GM10847 (cell line): Measurements from ENCODE around the gene MYL2.

Source experiments
- POLR2A ChIP-seq: IDR thresholded peaks from 2 replicates; pipeline ENCODE4 v1.6.1; 2011; ENCODE audit not compliant: insufficient read length; ENCODE audit errors: extremely low read depth

Gene MYL2, protein sequence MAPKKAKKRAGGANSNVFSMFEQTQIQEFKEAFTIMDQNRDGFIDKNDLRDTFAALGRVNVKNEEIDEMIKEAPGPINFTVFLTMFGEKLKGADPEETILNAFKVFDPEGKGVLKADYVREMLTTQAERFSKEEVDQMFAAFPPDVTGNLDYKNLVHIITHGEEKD

DNA sequence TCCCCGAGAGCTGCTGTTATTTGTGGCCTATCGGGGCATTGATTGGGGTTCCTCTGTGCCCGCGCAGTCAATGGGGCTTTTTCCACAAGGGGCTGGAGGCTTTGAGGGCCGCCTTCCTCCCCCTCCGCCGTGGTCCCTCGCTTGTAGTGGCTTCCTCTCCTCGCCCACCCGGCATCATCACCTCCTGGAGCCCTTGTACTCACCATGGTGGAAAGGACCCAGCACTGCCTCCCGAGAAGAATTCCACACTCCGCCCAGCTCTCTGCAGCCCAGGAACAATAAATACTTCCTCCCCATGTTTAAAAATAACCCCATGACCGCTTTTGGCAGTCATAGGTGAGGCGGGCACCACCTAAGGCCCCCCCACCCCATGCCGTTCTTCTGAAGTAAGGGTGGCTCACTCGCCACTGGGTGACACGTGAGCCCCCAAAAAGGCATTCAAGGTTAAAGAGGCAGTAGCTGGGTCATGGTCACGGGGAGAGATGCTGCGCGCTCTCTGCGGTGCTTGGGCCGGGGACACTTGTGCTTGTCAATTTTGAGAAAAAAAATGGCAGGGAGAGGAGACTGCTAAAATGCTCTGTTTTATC lies at the start of gene MYL2:
Gene MYL2 (minus strand): TSS at position 256 of the 587 bp plus-strand sequence. CDS start 50 bp downstream, at position 206.
- no peak for TF ChIP-seq POLR2A

DNA sequence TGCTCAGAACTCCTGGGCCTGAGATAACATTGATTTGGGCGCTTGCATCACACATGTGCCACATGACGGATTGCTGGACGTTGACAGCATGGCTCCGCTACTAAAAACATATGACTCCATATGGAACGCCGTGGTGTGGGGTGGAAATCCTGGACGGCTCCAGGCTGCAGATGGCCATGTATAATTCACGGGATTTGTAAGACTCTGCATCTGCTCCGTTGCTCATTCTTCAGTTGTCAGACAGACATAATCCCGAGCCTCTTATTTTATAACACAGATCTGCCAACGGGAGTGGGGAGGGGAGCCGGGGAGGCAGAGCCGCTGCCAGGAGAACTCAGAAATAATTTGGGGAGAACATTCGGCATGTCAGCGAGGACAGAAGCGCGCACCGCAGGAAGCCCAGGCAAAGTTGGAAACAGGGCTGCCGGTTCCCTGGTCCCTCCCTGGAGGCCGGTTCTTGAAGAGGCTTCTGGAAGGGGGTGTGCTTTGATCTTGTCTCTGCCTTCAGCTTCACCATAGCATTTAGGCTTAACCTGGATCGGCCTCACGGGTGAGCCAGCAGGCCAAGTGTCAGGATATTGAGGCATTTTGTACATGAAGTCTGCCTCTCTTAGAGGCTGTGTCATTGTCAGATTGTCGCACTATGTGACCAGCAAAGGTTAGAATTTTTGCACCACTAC lies 45.8 kb upstream of the MYL2 start:
- no peak for TF ChIP-seq POLR2A

DNA sequence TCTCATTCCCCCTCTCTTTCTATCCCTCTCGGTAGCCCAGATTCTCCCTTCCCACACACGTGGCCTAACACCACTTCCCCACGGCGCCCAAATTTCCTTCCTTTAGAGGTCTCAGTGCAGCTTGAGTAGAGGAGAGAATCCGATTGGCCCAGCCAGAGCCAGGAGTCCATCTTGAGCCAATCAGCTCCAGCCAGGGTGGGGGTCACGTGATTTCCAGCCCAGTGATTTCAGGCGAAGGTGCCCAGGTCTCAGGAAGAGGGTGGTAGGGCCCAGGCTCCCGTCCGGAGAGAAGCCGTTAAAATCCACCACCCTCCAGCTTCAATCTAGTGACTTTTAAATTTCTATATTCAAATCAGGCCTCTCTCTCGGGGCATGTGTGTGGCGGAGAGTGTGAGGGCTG lies 45.2 kb upstream of the MYL2 start:
- no peak for TF ChIP-seq POLR2A

DNA sequence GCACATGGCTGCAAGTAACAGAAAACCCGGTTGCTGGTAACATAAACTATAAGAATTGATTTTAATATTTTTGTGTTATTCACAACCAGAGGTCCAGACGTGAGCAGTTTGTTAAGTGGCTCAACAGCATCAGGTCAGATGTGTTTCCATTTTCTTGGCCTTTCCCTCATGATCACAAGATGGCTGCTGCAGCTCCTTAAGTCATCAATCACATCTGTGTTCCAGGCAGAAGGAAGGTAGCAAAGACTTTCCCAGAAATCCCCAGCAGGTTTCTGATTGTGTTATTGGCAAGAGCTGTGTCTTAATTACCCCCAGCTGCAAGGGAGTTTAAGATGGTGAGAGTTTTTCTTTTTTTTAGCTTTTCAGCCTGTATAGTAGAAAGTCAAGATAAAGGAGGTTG lies 40.4 kb upstream of the MYL2 start:
- no peak for TF ChIP-seq POLR2A

DNA sequence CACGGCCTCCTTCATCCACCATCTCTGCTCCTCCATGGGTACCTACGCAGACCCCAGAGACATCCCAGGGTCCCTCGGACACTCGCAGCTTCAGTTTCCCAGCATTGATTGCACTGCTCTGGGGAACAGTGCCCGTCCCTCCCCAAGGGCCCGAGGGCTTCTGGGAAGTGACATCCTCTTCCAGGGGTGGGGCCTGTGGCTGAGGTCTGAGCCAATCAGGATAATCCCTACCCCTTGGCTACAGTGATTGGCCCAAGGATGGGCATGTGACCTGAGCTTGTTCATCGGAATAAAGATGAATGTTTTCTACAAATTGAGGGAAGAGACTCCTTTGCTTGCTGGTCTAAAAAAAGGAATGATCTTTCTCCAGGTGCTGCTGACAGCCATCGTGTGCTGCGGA lies 37.3 kb upstream of the MYL2 start:
- TF ChIP-seq POLR2A, result no peak

DNA sequence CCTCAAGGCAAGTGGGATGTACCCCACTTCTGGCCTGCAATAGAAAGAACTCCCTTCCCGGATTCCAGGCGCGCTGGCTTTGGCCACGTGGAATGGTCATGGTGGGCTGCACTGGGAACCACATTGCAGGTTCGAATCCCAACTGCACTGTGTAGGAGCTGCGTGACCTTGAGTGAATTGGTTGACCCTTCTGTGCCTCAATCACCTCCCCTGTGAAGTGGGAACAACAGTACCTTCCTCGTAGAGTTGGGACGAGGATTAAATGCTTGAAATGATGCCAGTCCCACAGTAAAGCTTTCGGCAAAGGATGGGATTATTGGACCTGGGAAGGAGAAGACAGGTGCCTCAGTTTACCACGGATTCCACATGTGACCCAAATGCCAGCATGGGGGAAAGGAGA lies 36.8 kb upstream of the MYL2 start:
- no peak for TF ChIP-seq POLR2A

DNA sequence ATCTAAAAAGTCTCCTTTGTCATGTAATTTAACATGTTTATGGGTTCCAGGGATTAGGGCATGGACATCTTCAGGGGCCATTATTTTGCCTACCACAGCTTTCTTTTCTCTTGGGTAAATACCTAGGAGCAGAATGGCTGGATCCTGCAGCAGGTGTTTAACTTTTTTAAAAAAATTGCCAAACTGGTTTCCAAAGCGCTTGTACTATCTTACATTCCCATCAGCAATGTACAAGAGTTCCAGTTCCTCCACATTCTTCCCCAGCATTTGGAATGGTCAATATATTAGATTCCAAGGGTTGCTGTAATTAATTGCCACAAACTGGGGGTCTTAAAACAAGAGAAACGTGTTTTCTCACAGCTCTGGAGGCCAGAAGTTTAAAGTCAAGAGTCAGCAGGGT lies 27.7 kb upstream of the MYL2 start:
- TF ChIP-seq POLR2A, result no peak

DNA sequence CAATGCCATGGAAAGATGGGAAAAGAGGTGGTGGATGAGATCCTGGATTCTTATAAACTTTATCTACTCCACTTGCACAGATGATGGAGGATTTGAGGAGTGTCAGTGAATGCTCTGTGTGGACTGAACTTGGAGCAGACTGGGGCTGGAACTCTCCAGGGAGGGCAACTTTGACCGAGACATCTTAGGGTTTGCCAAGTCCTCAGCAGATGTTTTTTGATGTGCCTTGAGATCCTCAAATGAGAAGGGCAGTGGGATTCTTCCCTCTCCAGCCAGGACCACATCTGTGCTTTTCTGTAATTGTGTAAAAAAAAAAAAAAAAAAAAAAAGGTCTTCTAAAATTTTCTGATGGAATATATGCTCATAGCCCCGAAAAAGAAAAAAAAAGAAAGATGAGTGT lies 23.0 kb upstream of the MYL2 start:
- no peak for TF ChIP-seq POLR2A

DNA sequence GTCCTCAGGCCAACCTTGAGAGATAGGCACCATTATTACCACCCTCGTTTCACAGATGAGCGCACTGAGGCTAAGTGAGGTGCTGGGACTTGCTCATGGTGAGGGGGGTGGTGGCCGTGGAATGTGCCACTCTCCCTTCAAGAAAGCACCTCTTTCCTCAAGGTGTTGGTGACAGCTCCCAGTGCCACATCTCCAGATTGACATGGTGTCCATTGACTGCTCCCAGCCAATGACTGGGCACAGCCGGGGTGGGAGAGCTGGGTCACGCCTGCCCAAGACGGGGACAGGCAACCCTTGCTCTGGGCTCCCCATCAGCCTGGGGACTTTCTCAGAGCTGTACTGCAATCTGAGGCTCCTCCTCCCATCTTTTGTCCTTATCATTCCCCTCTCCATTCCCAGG lies 21.0 kb upstream of the MYL2 start:
- TF ChIP-seq POLR2A, result no peak

DNA sequence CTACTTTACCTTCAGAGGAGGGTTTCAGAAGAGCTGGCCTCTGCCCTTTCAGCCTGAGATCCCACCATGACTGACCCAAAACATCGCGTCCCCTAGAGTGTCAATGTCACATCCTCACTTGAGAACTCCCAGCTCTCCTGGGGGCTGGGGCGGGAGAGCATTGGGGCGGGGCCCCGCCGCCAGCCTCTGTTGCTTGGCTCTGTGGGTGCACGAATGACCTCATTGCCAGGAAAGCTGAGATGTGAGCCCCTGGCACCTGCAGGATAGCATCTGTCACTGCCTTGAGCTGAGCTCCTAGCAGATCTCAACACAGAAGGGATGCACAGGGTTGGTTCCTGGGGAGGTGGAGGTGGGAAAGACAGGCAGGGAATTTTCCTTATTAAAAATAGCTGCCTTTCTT lies 20.6 kb upstream of the MYL2 start:
- no peak for TF ChIP-seq POLR2A

DNA sequence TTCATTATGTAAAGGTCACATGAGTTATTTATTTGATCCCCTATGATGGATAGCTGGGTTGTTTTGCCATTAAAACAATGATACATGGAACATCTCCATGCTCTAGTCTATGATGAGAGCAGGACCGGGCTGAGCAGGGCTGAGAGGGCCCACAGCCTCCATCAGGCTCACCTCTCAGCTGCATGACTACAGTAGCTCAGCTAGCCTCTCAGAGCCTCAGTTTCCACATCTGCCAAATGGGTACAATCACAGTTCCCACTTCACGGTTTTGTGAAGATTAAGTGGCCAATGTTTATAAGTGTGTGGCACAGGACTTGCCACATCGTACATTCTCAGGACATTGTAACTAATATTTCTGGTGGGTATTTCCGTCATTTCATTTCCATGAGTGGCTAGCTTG lies 19.9 kb upstream of the MYL2 start:
- no peak for TF ChIP-seq POLR2A

DNA sequence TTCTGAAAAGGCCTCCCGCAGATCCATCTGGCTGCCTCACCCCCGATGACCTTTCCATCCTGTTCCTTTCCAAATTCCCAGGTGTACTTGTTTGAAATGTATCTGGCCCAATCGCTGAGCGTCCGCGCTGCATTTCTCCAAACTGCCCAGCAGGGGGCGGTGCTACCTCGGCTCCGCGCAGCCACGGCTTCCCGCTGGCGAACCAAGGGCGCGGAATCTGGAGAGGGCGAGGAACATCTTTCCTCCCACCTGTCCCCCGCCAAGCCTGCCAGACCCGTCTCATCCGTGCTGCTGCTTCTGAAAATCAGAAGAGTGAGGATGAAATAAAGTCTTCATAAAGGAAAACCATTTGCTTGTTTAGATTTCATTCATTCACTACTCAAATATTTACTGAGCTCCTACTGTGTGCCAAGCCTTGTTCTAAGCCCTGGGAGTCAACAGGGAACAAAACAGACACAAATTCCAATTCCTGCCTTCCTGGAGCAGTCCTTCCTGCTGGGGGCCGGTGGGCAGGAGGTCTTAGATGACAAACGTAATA lies 16.8 kb upstream of the MYL2 start:
- no peak for TF ChIP-seq POLR2A

DNA sequence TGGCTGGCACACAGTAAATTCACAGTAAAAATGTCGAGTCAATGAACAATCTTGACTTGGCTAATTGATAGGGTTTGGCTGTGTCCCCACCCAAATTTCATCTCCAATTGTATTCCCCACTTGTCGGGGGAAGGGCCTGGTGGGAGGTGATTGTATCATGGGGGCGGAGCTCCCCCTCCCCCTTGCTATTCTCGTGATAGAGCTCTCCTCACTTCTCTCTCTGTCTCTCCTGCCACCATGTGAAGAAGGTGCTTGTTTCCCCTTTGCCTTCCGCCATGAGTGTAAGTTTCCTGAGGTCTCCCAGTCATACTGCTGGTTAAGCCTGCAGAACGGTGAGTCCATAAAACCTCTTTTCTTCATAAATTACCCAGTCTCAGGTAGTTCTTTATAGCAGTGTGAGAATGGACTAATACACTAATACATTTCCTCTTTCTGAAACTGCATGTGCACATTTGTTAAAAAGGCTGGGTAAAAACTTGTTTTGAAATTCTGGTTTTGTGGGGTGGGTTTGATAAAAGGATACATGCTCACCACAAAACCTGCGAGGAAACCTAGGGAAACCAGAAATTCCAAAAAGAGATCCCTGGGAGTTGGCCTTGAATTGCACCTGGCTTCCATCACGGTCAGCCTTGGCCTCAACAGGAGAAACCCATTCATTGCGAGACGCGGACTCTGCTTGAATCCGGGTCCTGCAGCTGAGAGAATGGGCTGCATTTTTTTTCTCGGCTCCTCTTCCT lies 16.2 kb upstream of the MYL2 start:
- no peak for TF ChIP-seq POLR2A

DNA sequence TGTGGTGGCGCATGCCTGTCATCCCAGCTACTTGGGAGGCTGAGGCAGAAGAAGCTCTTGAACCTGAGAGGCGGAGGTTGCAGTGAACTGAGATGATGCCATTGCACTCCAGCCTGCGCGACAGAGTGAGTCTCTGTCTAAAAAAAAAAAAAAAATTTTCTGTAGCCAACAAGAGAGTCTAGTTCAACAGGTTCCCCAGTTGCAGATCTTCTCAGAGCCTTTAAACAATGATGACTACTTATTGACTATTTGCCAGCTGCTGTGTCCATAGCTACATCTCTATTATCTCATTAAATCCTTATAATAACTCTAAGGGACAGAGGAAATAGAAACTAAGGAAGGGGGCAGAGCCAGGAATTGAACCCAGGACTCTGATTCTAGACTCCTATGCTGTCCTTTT lies 15.2 kb upstream of the MYL2 start:
- no peak for TF ChIP-seq POLR2A

DNA sequence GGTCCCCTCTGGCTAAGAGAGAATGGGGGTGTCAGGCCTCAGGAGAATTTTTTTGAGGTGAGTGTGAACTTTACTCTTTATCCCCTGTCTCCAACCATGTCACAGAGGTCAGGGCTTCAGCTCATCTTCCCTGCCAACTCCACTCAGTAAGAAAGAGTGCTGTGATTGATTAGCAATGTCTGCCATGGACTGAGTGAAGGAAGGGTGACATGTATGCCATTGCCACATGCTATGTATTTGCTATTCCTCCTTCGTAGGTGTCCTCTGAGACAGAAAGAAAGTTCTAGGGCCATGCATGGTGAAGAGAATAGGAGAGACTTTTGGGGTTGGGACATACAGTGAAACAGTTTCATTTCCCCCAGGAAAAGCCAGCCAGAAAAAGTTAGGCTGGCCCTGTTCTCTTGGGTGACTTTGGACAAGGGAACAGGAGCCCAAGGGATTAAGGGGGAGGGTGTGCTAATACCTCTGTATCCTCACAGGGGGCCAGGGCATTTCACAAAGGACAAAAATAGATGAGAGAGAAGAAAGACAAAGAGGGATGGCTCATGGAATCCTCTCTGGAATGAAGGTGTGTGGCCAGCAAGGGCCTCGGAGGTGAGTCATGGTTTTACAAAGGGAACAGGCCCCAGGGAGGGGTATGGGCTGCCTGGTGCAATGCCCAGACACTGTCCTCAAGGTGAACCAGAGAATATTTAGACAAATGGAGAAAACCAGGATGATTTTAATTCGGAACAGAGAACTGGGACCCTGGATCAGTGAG lies 13.9 kb upstream of the MYL2 start:
- TF ChIP-seq POLR2A, result no peak
